ENCODE results near the gene PXDN.

The PXDN gene

GRCh38 chr2:1620081-1620480 lies 124.2 kb downstream of the PXDN start:
- no peak overlapping the region for H3K4me3 ChIP-seq (ENCODE audit: low read depth, low read length)
- TF ChIP-seq, protein P1, sequence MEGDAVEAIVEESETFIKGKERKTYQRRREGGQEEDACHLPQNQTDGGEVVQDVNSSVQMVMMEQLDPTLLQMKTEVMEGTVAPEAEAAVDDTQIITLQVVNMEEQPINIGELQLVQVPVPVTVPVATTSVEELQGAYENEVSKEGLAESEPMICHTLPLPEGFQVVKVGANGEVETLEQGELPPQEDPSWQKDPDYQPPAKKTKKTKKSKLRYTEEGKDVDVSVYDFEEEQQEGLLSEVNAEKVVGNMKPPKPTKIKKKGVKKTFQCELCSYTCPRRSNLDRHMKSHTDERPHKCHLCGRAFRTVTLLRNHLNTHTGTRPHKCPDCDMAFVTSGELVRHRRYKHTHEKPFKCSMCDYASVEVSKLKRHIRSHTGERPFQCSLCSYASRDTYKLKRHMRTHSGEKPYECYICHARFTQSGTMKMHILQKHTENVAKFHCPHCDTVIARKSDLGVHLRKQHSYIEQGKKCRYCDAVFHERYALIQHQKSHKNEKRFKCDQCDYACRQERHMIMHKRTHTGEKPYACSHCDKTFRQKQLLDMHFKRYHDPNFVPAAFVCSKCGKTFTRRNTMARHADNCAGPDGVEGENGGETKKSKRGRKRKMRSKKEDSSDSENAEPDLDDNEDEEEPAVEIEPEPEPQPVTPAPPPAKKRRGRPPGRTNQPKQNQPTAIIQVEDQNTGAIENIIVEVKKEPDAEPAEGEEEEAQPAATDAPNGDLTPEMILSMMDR (conservative IDR thresholded peaks at IDR 0.05; ENCODE audit: low read depth, low read length) = no peak
- DNase-seq (ENCODE audit: low read depth) = no peak

DNA sequence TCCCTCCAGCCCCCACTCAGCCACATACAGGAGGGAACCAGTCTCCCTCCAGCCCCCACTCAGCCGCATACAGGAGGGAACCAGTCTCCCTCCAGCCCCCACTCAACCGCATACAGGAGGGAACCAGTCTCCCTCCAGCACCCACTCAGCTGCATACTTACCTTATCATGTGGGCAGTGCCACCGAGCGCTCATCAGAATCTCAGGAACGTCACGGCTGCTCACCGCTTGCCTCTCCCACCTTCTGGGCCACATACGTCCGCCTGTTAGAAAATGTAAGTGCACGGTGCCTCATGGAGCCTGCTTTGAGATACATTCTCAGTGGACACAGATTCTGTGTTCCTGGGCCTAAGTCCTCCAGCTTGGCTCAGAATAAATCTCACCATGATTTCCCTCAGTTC lies 124.8 kb downstream of the PXDN start:
- no peak for DNase-seq (ENCODE audit: low read depth)
- TF ChIP-seq, protein P1 (conservative IDR thresholded peaks at IDR 0.05; ENCODE audit: low read depth, low read length) = no peak
- H3K4me3 ChIP-seq (ENCODE audit: low read depth, low read length) = no peak overlapping the region

DNA sequence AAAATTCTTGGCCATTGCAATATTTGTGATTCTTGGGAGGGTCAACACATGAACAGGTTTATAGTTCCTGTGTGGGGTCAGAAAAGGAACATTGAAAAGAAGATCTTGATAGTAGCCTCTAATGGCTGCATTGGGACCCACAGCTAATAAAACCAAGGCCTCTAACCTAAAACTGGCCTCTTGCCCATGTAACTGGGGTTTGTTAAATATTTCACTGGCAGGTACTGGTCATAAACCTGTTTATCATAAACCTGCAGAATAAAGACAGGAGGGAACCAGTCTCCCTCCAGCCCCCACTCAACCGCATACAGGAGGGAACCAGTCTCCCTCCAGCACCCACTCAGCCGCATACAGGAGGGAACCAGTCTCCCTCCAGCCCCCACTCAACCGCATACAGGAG lies 125.3 kb downstream of the PXDN start:
- H3K4me3 ChIP-seq (ENCODE audit: low read depth, low read length) = no peak overlapping the region
- DNase-seq (ENCODE audit: low read depth) = no peak
- TF ChIP-seq, protein P1 (conservative IDR thresholded peaks at IDR 0.05; ENCODE audit: low read depth, low read length) = no peak

DNA sequence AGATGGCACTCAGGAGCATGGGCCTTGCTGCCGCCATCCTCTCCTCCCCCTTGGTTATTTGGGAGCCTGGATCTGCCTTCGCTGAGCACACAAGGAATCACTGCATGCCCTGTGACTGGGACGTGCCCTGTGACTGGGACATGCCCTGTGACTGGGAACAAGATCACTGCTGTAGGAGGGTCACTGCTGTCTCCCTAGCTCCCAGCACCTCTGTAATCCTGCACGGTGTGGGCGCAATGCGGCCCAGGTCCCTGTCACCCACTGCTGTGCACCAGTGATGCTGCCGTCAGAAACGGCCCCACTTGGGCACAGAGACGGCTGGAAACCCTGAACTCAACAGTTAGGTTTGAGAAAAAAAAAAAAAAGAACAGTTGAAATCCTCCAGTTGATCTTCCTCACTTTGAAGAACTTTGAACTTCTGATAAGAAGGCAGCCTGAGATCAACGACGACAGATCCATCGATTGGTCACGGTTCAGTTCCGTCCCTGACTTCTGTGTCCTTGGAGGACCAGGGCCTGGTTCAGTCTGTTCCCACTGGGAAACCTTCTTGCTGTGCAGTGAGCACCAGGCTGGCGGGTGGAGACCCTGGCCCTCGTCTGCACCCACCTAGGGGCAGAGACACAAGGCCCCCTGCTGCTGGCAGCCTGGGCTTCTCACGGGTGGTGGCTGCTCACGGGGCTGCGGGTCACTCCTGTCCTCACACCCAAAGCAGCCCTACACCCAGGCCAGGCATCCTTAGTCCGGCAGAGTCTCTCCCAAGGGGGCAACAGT lies 125.9 kb downstream of the PXDN start:
- H3K4me3 ChIP-seq (ENCODE audit: low read depth, low read length) = no peak overlapping the region
- TF ChIP-seq, protein P1 (conservative IDR thresholded peaks at IDR 0.05; ENCODE audit: low read depth, low read length) = no peak
- DNase-seq (ENCODE audit: low read depth) = no peak

- TF ChIP-seq, protein P1 (conservative IDR thresholded peaks at IDR 0.05; ENCODE audit: low read depth, low read length) = no peak
- no peak for DNase-seq (ENCODE audit: low read depth)
- no peak overlapping the region for H3K4me3 ChIP-seq (ENCODE audit: low read depth, low read length)
Observed at GRCh38 chr2:1617425-1618021, 126.8 kb downstream of the PXDN start.

GRCh38 chr2:1614564-1614963 lies 129.8 kb downstream of the PXDN start:
- TF ChIP-seq, protein P1 (conservative IDR thresholded peaks at IDR 0.05; ENCODE audit: low read depth, low read length) = no peak
- H3K4me3 ChIP-seq (ENCODE audit: low read depth, low read length) = no peak overlapping the region
- DNase-seq (ENCODE audit: low read depth) = no peak

Data from choroid plexus epithelial cell (primary cell).